Stimulated activated CD8-positive, alpha-beta memory T cell treated with anti-CD3 and anti-CD28 coated beads, Interleukin-7, amount 100 ng/mL, for 4 hours (primary cell): ENCODE measurements around the gene CPAMD8.

Experiments used
- DNase-seq, 2 donors: peaks; one replicate each; pipeline ENCODE4 v3.0.0-alpha.2; 2020; ENCODE audit warnings: low read depth in 2 of 2

The CPAMD8 gene

GRCh38 chr19:17026706-17027534 lies at the start of gene CPAMD8:
Gene CPAMD8 (minus strand): TSS chr19:17026810. CDS start chr19:17026642, 168 bp downstream.
- DNase-seq: no peak

DNA sequence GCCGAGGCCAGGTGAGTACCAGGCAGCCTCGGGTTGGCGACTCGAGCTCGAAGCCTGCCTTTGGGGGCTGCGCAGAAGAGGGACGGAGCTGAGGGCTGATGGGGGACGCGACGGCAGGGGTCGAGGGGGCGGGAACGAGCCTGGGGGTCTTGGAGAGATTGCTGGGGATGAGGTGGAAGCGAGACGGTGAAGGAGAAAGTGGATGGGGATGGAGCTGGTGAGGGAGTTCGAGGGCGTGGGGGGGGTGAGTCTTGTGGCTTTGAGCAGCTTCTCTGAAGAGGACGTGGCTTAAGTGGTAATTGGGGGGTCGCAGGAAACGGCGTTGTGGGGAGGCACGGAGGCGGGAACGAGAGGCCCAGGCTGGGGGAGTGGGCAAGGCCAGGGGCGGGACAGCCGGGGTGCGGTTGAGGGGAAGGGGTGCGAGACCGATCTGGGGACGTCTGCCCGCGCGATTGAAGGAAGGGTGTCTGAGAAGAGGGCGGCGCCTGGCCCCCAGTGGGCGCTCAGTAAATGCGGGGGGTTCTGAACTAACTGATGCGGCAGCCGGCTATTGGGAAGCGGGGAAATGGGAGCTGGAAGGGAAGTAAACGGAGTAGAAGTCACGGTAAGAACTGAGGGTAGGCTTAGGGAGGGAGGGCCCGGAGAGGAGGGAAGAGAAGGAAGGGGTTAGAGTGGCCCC lies 49.4 kb upstream of the CPAMD8 start:
- peak; percentile 43 to 55 for DNase-seq

- DNase-seq: peak; percentile 99 to 100
These were observed 48.6 kb upstream of the CPAMD8 start, which contains the start of the genes HAUS8 and MYO9B for GRCh38 chr19:17075035-17075863. Gene HAUS8 (minus strand): TSS chr19:17075452. CDS start chr19:17075422, 30 bp downstream. Gene MYO9B (plus strand): TSS chr19:17075777. CDS start chr19:17101718, 25,941 bp downstream.

GRCh38 chr19:17074634-17075034 lies 48.0 kb upstream of the CPAMD8 start:
- DNase-seq: no peak

GRCh38 chr19:17073869-17074633 lies 47.4 kb upstream of the CPAMD8 start:
- DNase-seq: no peak

DNA sequence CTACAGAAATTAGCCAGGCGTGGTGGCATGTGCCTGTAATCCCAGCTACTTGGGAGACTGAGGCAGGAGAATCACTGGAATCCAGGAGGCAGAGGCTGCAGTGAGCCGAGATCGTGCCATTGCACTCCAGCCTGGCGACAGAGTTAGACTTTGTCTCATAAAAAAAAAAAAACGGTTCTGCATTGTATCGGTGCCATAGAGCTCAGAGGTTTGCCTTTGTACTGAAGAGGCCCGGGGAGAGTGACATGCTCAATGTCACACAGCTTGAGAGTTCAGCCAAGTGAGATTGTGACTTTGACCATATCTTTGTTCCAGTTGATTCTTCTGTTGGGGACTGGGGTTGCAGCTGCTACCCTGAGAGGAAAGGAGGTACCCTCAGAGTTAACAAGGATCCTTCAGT lies 44.3 kb upstream of the CPAMD8 start:
- DNase-seq: no peak

- DNase-seq: no peak
These were observed 43.8 kb upstream of the CPAMD8 start for GRCh38 chr19:17070421-17070820.

GRCh38 chr19:17069193-17069592 lies 42.6 kb upstream of the CPAMD8 start:
- no peak for DNase-seq

- DNase-seq: no peak
These were observed 36.8 kb upstream of the CPAMD8 start for GRCh38 chr19:17063428-17063827.

GRCh38 chr19:17061691-17062090 lies 35.1 kb upstream of the CPAMD8 start:
- DNase-seq: no peak

- no peak for DNase-seq
These were observed 34.6 kb upstream of the CPAMD8 start for GRCh38 chr19:17061205-17061604.

- DNase-seq: no peak
These were observed 34.2 kb upstream of the CPAMD8 start for GRCh38 chr19:17060802-17061201.

DNA sequence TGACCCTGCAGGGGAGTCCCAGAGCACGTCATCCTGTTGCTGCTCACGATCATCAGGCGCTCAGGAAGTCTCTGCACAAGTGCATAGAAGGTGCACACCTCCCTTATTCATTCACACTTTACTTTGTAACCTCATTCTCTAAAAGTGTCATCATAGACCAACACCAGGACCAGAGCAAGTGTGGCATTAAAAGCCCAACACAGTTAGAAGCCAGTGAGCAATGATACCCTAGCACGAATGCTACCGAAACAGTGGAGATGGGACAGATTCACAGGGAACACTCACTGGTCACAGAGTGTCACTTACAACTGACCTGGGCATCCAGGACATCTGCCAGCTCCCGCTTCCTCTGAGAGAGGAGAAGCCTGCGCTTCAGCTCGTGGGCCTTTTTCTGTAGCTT lies 31.6 kb upstream of the CPAMD8 start:
- DNase-seq: no peak

DNA sequence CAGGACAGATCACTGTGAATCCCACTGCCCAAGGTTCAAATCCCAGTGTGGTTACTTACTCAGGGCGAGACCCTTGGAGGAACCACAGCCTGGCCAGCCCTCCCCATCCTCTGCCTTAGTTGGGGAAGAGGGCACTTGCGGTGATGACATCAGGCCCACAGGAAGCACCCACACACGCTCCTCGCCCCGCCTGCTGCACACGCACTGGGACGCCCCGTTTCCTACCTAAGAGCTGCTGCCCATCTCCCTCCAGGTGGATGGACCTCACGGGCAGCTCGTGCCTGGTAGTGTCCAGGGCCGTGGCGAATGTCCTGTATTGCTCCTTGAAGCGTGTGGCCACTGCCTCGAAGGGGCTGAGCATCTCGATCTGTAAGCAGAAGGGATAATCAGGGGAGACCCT lies 29.0 kb upstream of the CPAMD8 start:
- no peak for DNase-seq

DNA sequence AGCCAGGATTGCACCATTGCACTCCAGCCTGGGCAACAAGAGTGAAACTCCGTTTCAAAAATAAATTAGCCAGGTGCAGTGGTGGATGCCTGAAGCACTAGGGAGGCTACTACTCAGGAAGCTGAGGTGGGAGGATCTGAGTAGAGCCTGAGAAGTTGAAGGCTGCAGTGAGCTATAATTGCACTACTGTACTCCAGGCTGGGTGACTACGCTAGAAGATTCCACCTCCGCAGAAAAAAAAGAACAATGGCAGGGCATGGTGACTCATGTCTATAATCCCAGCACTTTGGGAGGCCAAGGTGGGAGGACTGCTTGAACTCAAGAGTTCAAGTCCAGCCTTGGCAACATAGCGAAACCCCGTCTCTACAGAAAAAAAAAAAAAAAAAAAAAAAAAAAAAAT lies 28.1 kb upstream of the CPAMD8 start:
- no peak for DNase-seq

GRCh38 chr19:17052439-17052838 lies 25.8 kb upstream of the CPAMD8 start:
- DNase-seq: no peak

- DNase-seq: no peak
These were observed 23.2 kb upstream of the CPAMD8 start for GRCh38 chr19:17049711-17050280.

- DNase-seq: no peak
These were observed 22.4 kb upstream of the CPAMD8 start for GRCh38 chr19:17048885-17049453.

DNA sequence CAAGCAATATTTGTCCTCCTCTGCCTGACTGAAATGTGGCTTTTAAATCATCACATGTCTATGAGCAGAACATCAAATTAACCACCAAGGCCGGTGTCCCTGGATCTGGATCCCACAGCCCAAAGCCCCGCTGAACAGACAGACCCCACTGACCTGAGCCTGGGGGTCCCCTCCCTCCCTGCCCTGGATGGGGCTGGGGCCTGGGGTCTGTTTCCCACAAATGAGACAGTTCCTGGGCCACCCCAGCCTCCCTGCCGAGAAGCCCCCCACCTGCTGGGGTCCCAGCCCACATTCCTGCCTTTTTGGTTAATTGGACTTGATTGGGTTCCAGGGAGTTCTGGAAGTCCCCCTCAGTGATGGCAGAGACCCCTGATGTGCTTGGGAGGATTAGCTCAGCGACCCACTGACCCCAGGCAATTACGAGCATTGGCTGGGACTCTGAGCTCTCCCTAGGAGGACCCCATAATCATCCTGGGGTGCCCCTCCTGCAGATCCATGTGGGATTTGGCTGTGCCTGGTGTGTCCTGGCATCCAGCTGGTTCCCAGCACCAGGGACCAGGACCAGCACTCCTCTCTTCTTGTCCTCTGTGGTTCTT lies 19.4 kb upstream of the CPAMD8 start:
- DNase-seq: no peak

GRCh38 chr19:17043744-17044143 lies 17.1 kb upstream of the CPAMD8 start:
- no peak for DNase-seq
